Duodenal mucosa (tissue), 2 donors: ENCODE data around the gene CNTN1.

Experiments
- H3K27ac ChIP-seq: one replicate; pipeline ENCODE4 v1.7.0; 2013; ENCODE audit warnings: low read depth, low read length
- H3K27me3 ChIP-seq, 2 donors: one replicate each; pipeline ENCODE4 v1.7.0; 2013; ENCODE audit warnings: low read length in 2 of 2, control low read depth in 1 of 2; ENCODE audit not compliant: insufficient read depth in 2 of 2, control insufficient read depth in 1 of 2
- H3K36me3 ChIP-seq, 2 donors: one replicate each; pipeline ENCODE4 v1.7.0; 2013; ENCODE audit warnings: low read length in 2 of 2, control low read depth in 1 of 2; ENCODE audit not compliant: insufficient read depth in 2 of 2, control insufficient read depth in 1 of 2
- H3K4me1 ChIP-seq, 2 donors: one replicate each; pipeline ENCODE4 v1.7.0; 2013; ENCODE audit warnings: low read length in 2 of 2, control low read depth in 1 of 2; ENCODE audit not compliant: insufficient read depth in 2 of 2, control insufficient read depth in 1 of 2
- H3K4me3 ChIP-seq, 2 donors: one replicate each; pipeline ENCODE4 v1.7.0; 2013; ENCODE audit warnings: low read length in 2 of 2, low read depth in 1 of 2
- H3K9ac ChIP-seq, 2 donors: one replicate each; pipeline ENCODE4 v1.7.0; 2013; ENCODE audit warnings: low read length in 2 of 2, low read depth in 1 of 2
- H3K9me3 ChIP-seq, 2 donors: one replicate each; pipeline ENCODE4 v1.7.0; 2013; ENCODE audit warnings: low read length in 2 of 2, control low read depth in 1 of 2; ENCODE audit not compliant: control insufficient read depth in 1 of 2

The CNTN1 gene

GRCh38 chr12:40655451-40655850 is 36.8 kb upstream of the CNTN1 start:
- Histone ChIP-seq H3K27me3 (no peaks in the 10 kb centered on the region), H3K4me1 (no peaks in the 10 kb centered on the region), H3K9ac (no peak overlapping the region), H3K27ac (no peak overlapping the region), H3K4me3 (no peak overlapping the region), H3K36me3 (no peaks in the 10 kb centered on the region), H3K9me3 (no peaks in the 10 kb centered on the region)

- Histone ChIP-seq H3K4me3 (no peak overlapping the region), H3K36me3 (no peaks in the 10 kb centered on the region), H3K27ac (no peak overlapping the region), H3K27me3 (no peaks in the 10 kb centered on the region), H3K4me1 (no peaks in the 10 kb centered on the region), H3K9me3 (no peaks in the 10 kb centered on the region), H3K9ac (no peak overlapping the region)
Observed at GRCh38 chr12:40662366-40662765, 29.9 kb upstream of the CNTN1 start.

- Histone ChIP-seq H3K9ac (no peak overlapping the region), H3K4me1 (no peaks in the 10 kb centered on the region), H3K9me3 (no peaks in the 10 kb centered on the region), H3K27me3 (no peaks in the 10 kb centered on the region), H3K4me3 (no peak overlapping the region), H3K36me3 (no peaks in the 10 kb centered on the region), H3K27ac (no peak overlapping the region)
Observed at GRCh38 chr12:40663781-40664180, 28.5 kb upstream of the CNTN1 start.

- Histone ChIP-seq H3K4me3 (no peak overlapping the region), H3K9me3 (no peaks in the 10 kb centered on the region), H3K27me3 (no peaks in the 10 kb centered on the region), H3K36me3 (no peaks in the 10 kb centered on the region), H3K9ac (no peak overlapping the region), H3K4me1 (no peaks in the 10 kb centered on the region), H3K27ac (no peak overlapping the region)
Observed at GRCh38 chr12:40668099-40668529, 24.1 kb upstream of the CNTN1 start.

GRCh38 chr12:40672741-40673271 is 19.4 kb upstream of the CNTN1 start:
- Histone ChIP-seq H3K27me3 (no peaks in the 10 kb centered on the region), H3K9me3 (peaks cover 0 to 3% of the 10 kb centered on the region in 2 donors), H3K9ac (no peak overlapping the region), H3K4me3 (no peak overlapping the region), H3K27ac (no peak overlapping the region), H3K4me1 (no peaks in the 10 kb centered on the region), H3K36me3 (no peaks in the 10 kb centered on the region)

GRCh38 chr12:40681148-40681547 is 11.1 kb upstream of the CNTN1 start:
- no peaks in the 10 kb centered on the region for H3K36me3 ChIP-seq
- H3K27ac ChIP-seq: no peak overlapping the region
- H3K4me1 ChIP-seq: no peaks in the 10 kb centered on the region
- H3K9me3 ChIP-seq: peaks cover 0 to 3% of the 10 kb centered on the region in 2 donors
- no peak overlapping the region for H3K4me3 ChIP-seq
- no peak overlapping the region for H3K9ac ChIP-seq
- no peaks in the 10 kb centered on the region for H3K27me3 ChIP-seq

- Histone ChIP-seq H3K36me3 (no peaks in the 10 kb centered on the region), H3K27ac (no peak overlapping the region), H3K27me3 (no peaks in the 10 kb centered on the region), H3K4me3 (no peak overlapping the region), H3K9ac (no peak overlapping the region), H3K4me1 (no peaks in the 10 kb centered on the region), H3K9me3 (no peaks in the 10 kb centered on the region)
Observed at GRCh38 chr12:40684986-40685385, 7.3 kb upstream of the CNTN1 start.

GRCh38 chr12:40688085-40688725 is 4.0 kb upstream of the CNTN1 start:
- Histone ChIP-seq H3K9me3 (no peaks in the 10 kb centered on the region), H3K4me3 (no peak overlapping the region), H3K27me3 (peaks cover 15 to 16% of the 10 kb centered on the region in 2 donors), H3K9ac (no peak overlapping the region), H3K36me3 (no peaks in the 10 kb centered on the region), H3K4me1 (no peaks in the 10 kb centered on the region), H3K27ac (no peak overlapping the region)

- H3K27me3 ChIP-seq: peaks cover 16 to 20% of the 10 kb centered on the region in 2 donors
- H3K27ac ChIP-seq: no peak overlapping the region
- no peaks in the 10 kb centered on the region for H3K9me3 ChIP-seq
- H3K9ac ChIP-seq: no peak overlapping the region
- H3K36me3 ChIP-seq: no peaks in the 10 kb centered on the region
- no peak overlapping the region for H3K4me3 ChIP-seq
- H3K4me1 ChIP-seq: no peaks in the 10 kb centered on the region
Observed at GRCh38 chr12:40689576-40689975, 2.7 kb upstream of the CNTN1 start.

- no peaks in the 10 kb centered on the region for H3K4me1 ChIP-seq
- peak overlapping the region; percentile 51 to 57 for H3K4me3 ChIP-seq
- H3K9me3 ChIP-seq: no peaks in the 10 kb centered on the region
- H3K27ac ChIP-seq: no peak overlapping the region
- H3K27me3 ChIP-seq: peaks cover 16 to 20% of the 10 kb centered on the region in 2 donors
- no peak overlapping the region for H3K9ac ChIP-seq
- no peaks in the 10 kb centered on the region for H3K36me3 ChIP-seq
Observed at GRCh38 chr12:40692765-40693206, 547 bp downstream of the CNTN1 start.
